Ramos (cell line): ENCODE results near the gene ELMO1.

Source experiments
- in situ Hi-C: fragments of 300-500 bp; cut with MboI; formaldehyde crosslinking; loops from one replicate; pipeline ENCODE4 v1.14.3; 2022; ENCODE audit warnings: low sequenced_read_pairs; ENCODE audit not compliant: unreplicated experiment

ELMO1 gene

DNA sequence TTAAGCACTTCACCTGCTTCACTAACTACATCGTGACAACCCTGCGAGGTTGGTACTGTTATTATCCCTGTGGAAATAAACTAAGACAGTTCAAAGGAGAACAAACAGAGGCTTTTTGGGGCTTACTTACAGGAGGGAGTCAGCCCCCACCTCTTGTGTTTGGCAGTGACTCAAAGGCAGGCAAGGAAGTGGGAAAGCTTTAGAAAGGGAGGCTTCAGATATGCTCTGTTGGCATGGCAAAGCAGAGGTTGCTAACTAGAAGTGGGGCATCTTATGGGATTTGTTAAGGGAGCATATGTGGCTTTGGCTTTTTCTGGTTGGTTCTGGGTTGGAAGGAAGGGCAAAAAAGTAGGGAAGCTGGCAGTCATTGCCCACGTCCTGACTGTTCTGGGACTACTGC lies 639.6 kb downstream of the ELMO1 start:
- in situ Hi-C loops, result no loop called here

DNA sequence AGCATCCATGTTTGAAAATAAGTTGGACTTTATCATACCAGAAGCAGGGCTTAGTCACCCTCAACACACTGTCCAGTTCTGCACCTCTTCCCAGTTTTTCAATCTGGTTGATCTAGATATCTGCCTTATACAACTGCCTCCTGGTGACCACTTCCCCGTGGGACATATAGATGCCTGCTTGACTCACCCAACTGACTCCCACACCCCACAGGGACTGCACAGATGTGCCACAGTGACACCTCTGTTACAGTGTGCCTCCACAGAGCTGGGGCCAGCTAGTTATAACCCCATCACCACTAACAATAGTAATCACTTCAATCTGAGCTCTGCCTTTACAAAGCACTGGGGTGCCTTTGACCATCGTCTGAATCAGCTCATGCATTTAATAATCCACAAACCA lies 641.8 kb downstream of the ELMO1 start:
- in situ Hi-C loops, result no loop called here
